Epidermal melanocyte (primary cell): ENCODE data around the gene ABHD1.

Source experiments
- DNase-seq: peaks from one replicate; pipeline ENCODE4 v3.0.0; 2011; ENCODE audit warnings: low spot score; ENCODE audit not compliant: insufficient read length

The ABHD1 gene

GRCh38 chr2:27135478-27135955 is 11.9 kb downstream of the ABHD1 start:
- DNase-seq: no peak

- DNase-seq: no peak
Measured at GRCh38 chr2:27136751-27137150, 13.1 kb downstream of the ABHD1 start.

- no peak for DNase-seq
Measured at GRCh38 chr2:27137322-27137935, 13.8 kb downstream of the ABHD1 start.

- DNase-seq: no peak
Measured at GRCh38 chr2:27138111-27138510, 14.5 kb downstream of the ABHD1 start.

GRCh38 chr2:27139310-27139709 is 15.7 kb downstream of the ABHD1 start, which contains the start of gene PRR30:
TSS of gene PRR30 (minus strand) at chr2:27139410. CDS start at chr2:27138329, 1,081 bp downstream.
- DNase-seq: no peak

GRCh38 chr2:27143285-27143684 is 19.7 kb downstream of the ABHD1 start:
- no peak for DNase-seq

- no peak for DNase-seq
Measured at GRCh38 chr2:27145682-27146081, 22.1 kb downstream of the ABHD1 start.

GRCh38 chr2:27147935-27148334 is 24.3 kb downstream of the ABHD1 start:
- no peak for DNase-seq

- no peak for DNase-seq
Measured at GRCh38 chr2:27148801-27149439, 25.3 kb downstream of the ABHD1 start, which contains the start of gene TCF23. TSS of gene TCF23 (plus strand) at chr2:27149004. CDS start at chr2:27149134, 130 bp downstream.

- DNase-seq: no peak
Measured at GRCh38 chr2:27149570-27150405, 26.2 kb downstream of the ABHD1 start.

- no peak for DNase-seq
Measured at GRCh38 chr2:27150639-27151230, 27.1 kb downstream of the ABHD1 start.

- no peak for DNase-seq
Measured at GRCh38 chr2:27152102-27152795, 28.6 kb downstream of the ABHD1 start.

GRCh38 chr2:27152796-27153464 is 29.3 kb downstream of the ABHD1 start:
- DNase-seq: no peak

- no peak for DNase-seq
Measured at GRCh38 chr2:27154488-27154887, 30.9 kb downstream of the ABHD1 start.

- DNase-seq: no peak
Measured at GRCh38 chr2:27155069-27155520, 31.5 kb downstream of the ABHD1 start.

GRCh38 chr2:27158468-27158867 is 34.9 kb downstream of the ABHD1 start:
- no peak for DNase-seq

- DNase-seq: no peak
Measured at GRCh38 chr2:27159271-27159670, 35.7 kb downstream of the ABHD1 start.

GRCh38 chr2:27160191-27160590 is 36.6 kb downstream of the ABHD1 start:
- no peak for DNase-seq

- DNase-seq: no peak
Measured at GRCh38 chr2:27162151-27163121, 38.8 kb downstream of the ABHD1 start.
